ENCODE results near the gene BHLHE41. TPM values are rescaled to one million over a fixed set of nuclear protein-coding genes. Genes with fewer than 3 reads are reported as not detected.
A peak's percentile ranks its signal among the peaks of the same experiment; 100 is the strongest.

BHLHE41 gene
- total RNA-seq, 1 experiment from 2014 or later = 7.6 TPM

- POLR2A ChIA-PET = no interaction called here
- Mint-ChIP-seq H3K27me3 (ENCODE audit: low read depth) (peaks cover 84% of the 10 kb centered on the region), H3K4me1 (peaks cover 40% of the 10 kb centered on the region), H3K27ac (no peak overlapping the region), H3K9me3 (no peaks in the 10 kb centered on the region), H3K4me3 (peak overlapping the region; percentile 90), H3K36me3 (no peaks in the 10 kb centered on the region)
- TF ChIP-seq SMAD3 (CRISPR knock-in tag; IDR thresholded peaks at IDR 0.05; ENCODE audit: borderline replicate concordance) (no peak), ATF1 (CRISPR knock-in tag; IDR thresholded peaks at IDR 0.05) (no peak), OVOL2 (CRISPR knock-in tag; IDR thresholded peaks at IDR 0.05; ENCODE audit: borderline replicate concordance) (no peak), NR2C2 (CRISPR knock-in tag; IDR thresholded peaks at IDR 0.05) (no peak), TEAD4 (CRISPR knock-in tag; IDR thresholded peaks at IDR 0.05) (no peak), AR (CRISPR knock-in tag; IDR thresholded peaks at IDR 0.05) (no peak), CREM (CRISPR knock-in tag; IDR thresholded peaks at IDR 0.05) (no peak), GTF2I (CRISPR knock-in tag; conservative IDR thresholded peaks at IDR 0.05) (no peak), JAZF1 (CRISPR knock-in tag; IDR thresholded peaks at IDR 0.05) (no peak)
- TF ChIP-seq, protein P1, sequence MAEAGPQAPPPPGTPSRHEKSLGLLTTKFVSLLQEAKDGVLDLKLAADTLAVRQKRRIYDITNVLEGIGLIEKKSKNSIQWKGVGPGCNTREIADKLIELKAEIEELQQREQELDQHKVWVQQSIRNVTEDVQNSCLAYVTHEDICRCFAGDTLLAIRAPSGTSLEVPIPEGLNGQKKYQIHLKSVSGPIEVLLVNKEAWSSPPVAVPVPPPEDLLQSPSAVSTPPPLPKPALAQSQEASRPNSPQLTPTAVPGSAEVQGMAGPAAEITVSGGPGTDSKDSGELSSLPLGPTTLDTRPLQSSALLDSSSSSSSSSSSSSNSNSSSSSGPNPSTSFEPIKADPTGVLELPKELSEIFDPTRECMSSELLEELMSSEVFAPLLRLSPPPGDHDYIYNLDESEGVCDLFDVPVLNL (CRISPR knock-in tag; IDR thresholded peaks at IDR 0.05; ENCODE audit: borderline replicate concordance, low read depth) = no peak
- TF ChIP-seq, protein P2, sequence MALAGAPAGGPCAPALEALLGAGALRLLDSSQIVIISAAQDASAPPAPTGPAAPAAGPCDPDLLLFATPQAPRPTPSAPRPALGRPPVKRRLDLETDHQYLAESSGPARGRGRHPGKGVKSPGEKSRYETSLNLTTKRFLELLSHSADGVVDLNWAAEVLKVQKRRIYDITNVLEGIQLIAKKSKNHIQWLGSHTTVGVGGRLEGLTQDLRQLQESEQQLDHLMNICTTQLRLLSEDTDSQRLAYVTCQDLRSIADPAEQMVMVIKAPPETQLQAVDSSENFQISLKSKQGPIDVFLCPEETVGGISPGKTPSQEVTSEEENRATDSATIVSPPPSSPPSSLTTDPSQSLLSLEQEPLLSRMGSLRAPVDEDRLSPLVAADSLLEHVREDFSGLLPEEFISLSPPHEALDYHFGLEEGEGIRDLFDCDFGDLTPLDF (CRISPR knock-in tag; IDR thresholded peaks at IDR 0.05) = no peak
- no peak for ATAC-seq
- no peak for DNase-seq (ENCODE audit: low spot score)
- CTCF ChIA-PET = no interaction called here
Observed at GRCh38 chr12:26127404-26127803, 2.6 kb upstream of the BHLHE41 start.

DNA sequence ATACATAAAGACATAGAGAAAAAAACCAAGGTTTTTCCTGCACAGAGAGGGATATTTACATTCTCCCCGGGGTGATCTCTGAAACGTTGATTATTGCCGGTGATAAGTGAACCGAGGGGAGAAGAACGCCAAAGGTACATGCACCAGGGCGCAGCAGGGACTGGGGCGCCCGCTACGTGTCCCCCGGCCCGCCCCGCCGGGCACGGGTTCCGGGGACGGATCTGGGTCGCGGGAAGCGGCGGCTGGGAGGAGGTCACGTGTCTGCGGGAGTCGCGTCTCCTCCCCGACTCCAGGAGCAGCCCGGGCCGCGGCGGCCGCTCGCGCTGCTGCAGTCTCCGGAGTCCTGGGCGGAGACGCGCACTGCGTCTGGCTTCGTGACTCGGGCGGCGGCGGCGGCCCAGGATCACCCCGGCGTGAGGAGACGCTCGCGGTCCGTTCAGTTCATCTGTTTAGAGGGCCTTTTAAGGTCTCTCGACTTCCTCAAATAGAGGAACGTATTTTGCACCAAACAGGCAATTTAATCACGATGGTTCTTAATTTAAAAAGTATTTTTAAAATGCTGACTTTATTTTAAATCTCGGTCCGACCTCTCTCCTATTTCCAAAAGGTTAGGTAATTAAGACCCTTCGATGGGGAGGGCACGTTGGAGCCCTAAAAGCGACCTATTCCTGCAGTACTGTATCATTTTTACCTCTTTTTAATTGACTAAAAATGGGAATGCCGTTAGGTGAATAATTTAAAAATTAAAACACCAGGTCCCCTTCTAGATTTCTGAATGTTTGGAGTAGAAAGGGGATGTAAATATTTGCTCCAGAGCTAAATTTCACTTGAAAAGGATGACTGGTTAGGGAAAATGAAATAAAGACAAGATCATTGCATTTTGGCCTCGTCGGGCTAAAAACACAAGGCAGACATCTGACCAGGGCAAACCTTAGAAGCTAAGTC lies 1.8 kb upstream of the BHLHE41 start:
- Mint-ChIP-seq H3K27me3 (ENCODE audit: low read depth) (peaks cover 88% of the 10 kb centered on the region), H3K4me1 (peaks cover 43% of the 10 kb centered on the region), H3K9me3 (no peaks in the 10 kb centered on the region), H3K4me3 (peak overlapping the region; percentile 90), H3K27ac (no peak overlapping the region), H3K36me3 (no peaks in the 10 kb centered on the region)
- DNase-seq (ENCODE audit: low spot score) (peak; percentile 83), ATAC-seq (peak; percentile 71)
- ChIA-PET POLR2A (no interaction called here), CTCF (no interaction called here)
- TF ChIP-seq ZNF317 (CRISPR knock-in tag; IDR thresholded peaks at IDR 0.05; ENCODE audit: borderline replicate concordance, low read depth) (no peak), MXD4 (CRISPR knock-in tag; IDR thresholded peaks at IDR 0.05; ENCODE audit: borderline replicate concordance) (no peak), NFYB (CRISPR knock-in tag; conservative IDR thresholded peaks at IDR 0.05; ENCODE audit: low read depth) (no peak), ELF4 (CRISPR knock-in tag; IDR thresholded peaks at IDR 0.05; ENCODE audit: low read depth) (no peak), TEAD1 (CRISPR knock-in tag; IDR thresholded peaks at IDR 0.05) (peak; percentile 17; the same call in 1 of the 2 replicates), ZNF263 (CRISPR knock-in tag; IDR thresholded peaks at IDR 0.05; ENCODE audit: low read depth) (no peak), HMGA2 (CRISPR knock-in tag; IDR thresholded peaks at IDR 0.05) (no peak), ZNF396 (CRISPR knock-in tag; IDR thresholded peaks at IDR 0.05; ENCODE audit: borderline replicate concordance) (no peak), TP53 (CRISPR knock-in tag; IDR thresholded peaks at IDR 0.05) (no peak), TEAD4 (CRISPR knock-in tag; IDR thresholded peaks at IDR 0.05) (no peak), OVOL2 (CRISPR knock-in tag; IDR thresholded peaks at IDR 0.05; ENCODE audit: borderline replicate concordance) (no peak), NR3C1 (CRISPR knock-in tag; conservative IDR thresholded peaks at IDR 0.05; ENCODE audit: low read depth) (no peak), ZNF219 (CRISPR knock-in tag; IDR thresholded peaks at IDR 0.05; ENCODE audit: borderline replicate concordance) (no peak)
- TF ChIP-seq, protein P3, sequence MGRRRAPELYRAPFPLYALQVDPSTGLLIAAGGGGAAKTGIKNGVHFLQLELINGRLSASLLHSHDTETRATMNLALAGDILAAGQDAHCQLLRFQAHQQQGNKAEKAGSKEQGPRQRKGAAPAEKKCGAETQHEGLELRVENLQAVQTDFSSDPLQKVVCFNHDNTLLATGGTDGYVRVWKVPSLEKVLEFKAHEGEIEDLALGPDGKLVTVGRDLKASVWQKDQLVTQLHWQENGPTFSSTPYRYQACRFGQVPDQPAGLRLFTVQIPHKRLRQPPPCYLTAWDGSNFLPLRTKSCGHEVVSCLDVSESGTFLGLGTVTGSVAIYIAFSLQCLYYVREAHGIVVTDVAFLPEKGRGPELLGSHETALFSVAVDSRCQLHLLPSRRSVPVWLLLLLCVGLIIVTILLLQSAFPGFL (CRISPR knock-in tag; IDR thresholded peaks at IDR 0.05; ENCODE audit: borderline replicate concordance) = no peak
- TF ChIP-seq, protein P4, sequence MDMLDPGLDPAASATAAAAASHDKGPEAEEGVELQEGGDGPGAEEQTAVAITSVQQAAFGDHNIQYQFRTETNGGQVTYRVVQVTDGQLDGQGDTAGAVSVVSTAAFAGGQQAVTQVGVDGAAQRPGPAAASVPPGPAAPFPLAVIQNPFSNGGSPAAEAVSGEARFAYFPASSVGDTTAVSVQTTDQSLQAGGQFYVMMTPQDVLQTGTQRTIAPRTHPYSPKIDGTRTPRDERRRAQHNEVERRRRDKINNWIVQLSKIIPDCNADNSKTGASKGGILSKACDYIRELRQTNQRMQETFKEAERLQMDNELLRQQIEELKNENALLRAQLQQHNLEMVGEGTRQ (CRISPR knock-in tag; IDR thresholded peaks at IDR 0.05) = peak; percentile 94
- TF ChIP-seq, protein P5, sequence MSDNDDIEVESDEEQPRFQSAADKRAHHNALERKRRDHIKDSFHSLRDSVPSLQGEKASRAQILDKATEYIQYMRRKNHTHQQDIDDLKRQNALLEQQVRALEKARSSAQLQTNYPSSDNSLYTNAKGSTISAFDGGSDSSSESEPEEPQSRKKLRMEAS (CRISPR knock-in tag; IDR thresholded peaks at IDR 0.05) = peak; percentile 70; the same call in 1 of the 2 replicates

Measured in WTC11 (cell line).